NCI-H446 (cell line): Measurements from ENCODE around the gene ABCA1.

Source experiments
- DNase-seq, 2 experiments: peaks; one replicate each; lab custom pipeline; 2025; lab: John Stamatoyannopoulos, UW

Gene ABCA1

GRCh38 chr9:104750185-104750767 is 177.7 kb downstream of the ABCA1 start:
- no peak for DNase-seq

GRCh38 chr9:104748359-104749031 is 179.5 kb downstream of the ABCA1 start:
- no peak for DNase-seq

GRCh38 chr9:104747565-104748358 is 180.2 kb downstream of the ABCA1 start, which contains the start of gene NIPSNAP3A:
TSS of gene NIPSNAP3A (plus strand) at chr9:104747683. CDS start at chr9:104747793, 110 bp downstream.
- peak; percentile 42 to 69 for DNase-seq

GRCh38 chr9:104747245-104747564 is 180.8 kb downstream of the ABCA1 start:
- no peak for DNase-seq

DNA sequence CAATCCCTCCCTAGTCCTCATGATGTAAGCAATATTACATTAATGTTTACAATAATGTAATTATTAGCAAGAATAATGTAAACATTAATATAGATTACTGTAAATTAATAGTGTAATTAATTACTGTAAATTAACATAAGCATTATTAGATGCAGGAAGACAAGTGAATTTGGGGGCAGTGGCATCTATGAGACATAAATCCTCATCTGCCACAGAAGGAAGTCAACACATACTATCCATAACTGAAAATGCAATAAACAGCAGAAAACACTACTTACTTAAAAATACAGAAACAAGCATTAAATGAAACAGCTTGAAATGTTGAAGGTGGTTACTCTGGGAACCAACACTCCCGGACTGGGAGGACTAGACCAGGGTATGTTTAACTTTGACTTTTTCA is 181.2 kb downstream of the ABCA1 start:
- no peak for DNase-seq

- no peak for DNase-seq
These were observed 181.7 kb downstream of the ABCA1 start for GRCh38 chr9:104746285-104746684.

- DNase-seq: no peak
These were observed 182.1 kb downstream of the ABCA1 start for GRCh38 chr9:104745852-104746251.

- peak; percentile 2 to 58 for DNase-seq
These were observed 184.5 kb downstream of the ABCA1 start for GRCh38 chr9:104743376-104743985.

GRCh38 chr9:104740621-104741020 is 187.3 kb downstream of the ABCA1 start:
- no peak for DNase-seq

- no peak for DNase-seq
These were observed 189.5 kb downstream of the ABCA1 start for GRCh38 chr9:104738452-104738851.
